GM18517 (cell line): ENCODE results near the gene ARL14EP.

Source experiments
- ATAC-seq: cut with Tn5 transposase; IDR thresholded peaks from one replicate; pipeline ENCODE4 v1.9.1; 2021; ENCODE audit warnings: mild to moderate bottlenecking, moderate library complexity; ENCODE audit not compliant: unreplicated experiment

ARL14EP gene

GRCh38 chr11:30368394-30368793 is 45.5 kb downstream of the ARL14EP start:
- ATAC-seq, result no peak

GRCh38 chr11:30370164-30370563 is 47.3 kb downstream of the ARL14EP start:
- ATAC-seq, result no peak

GRCh38 chr11:30377347-30377746 is 54.4 kb downstream of the ARL14EP start:
- ATAC-seq, result no peak

DNA sequence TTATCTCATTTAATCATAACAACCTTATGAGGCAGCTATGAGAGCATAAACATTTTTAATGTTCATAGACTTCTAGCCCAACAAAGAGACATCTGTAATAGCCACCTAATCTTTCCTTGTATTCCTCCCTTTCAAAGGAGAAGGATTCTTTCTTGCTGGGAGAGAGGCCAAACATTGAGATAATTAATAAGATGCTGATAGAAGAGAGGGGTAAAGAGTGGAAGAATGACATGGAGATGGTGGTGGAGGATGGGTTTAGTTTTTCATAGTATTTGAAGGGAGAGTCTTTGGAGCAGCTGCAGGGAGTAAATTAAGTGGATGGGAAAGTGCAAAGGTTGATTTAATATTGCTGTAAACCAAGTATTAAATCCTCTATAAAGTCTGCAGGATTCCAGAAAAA is 57.9 kb downstream of the ARL14EP start:
- no peak for ATAC-seq

DNA sequence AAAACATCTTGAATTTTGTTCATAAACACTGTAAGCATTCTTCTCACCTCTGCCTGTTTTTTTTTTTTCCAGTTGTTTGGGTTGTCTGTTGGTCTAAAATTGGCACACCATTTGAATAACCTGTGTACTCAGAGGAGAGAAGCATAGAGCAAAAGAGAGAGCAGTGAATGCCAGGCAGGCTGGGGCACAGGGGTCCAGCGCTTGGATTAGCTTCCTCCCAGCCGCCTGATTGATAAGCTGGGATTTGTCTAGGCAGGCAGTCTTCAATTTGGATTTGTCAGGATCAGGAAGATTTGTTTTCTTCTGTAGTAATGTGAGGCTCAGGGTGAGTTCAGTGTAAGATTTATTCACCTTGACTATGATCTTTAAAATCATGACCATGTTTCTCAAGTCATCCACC is 59.0 kb downstream of the ARL14EP start:
- ATAC-seq, result no peak
